CD4-positive, alpha-beta T cell treated with Interleukin-15 for 1 hour (primary cell): Measurements from ENCODE around the gene FAM72C.
"Not testable (repeated sequence)": the region's sequence is repeated elsewhere in the genome, so short reads cannot be mapped to it uniquely, and the experiment has no call there.

Experiments
- DNase-seq: peaks from one replicate; pipeline ENCODE4 v3.0.0-alpha.2; 2020

The FAM72C gene

DNA sequence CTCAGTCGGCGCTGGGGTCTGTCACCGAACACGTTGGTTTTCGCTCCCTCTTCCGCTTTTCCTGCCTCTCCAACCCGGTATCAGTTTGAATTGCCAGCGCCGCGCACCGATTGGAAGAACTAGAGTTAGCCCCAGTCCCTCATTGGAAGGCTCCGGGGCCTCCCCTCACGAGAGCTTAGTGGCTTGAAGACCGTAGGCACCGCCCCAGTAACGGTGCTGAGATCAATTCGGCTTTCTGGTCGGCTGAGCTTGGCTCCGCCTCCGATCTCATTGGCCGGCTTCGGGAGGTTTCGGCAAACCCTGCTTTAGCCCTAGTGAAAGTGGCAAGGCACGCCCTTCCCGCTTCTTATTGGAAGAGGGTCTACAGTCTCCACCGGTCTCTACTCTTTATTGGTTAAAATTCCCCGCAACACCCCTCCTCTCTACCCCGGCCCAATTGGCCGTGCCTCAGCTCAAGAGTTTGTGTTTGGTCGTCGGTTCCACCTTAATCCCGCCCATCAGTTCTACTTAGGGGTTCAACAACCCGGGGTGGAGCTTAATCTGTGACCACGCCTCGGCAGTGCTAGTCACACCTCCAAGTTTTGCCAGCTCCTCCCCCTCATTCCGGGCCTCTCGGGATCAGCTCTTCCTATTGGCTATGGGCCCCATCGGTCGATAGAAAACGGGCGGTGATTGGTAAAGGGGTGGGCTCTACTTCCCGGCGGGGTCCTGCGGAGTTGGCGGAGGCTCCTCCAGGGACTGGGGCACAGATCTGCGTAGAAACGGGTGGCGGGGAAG lies at the start of gene FAM72C:
FAM72C (minus strand) TSS at position 63 of the 777 bp plus-strand sequence. CDS start 845 bp downstream, outside the sequence.
- DNase-seq = not testable (repeated sequence)

DNA sequence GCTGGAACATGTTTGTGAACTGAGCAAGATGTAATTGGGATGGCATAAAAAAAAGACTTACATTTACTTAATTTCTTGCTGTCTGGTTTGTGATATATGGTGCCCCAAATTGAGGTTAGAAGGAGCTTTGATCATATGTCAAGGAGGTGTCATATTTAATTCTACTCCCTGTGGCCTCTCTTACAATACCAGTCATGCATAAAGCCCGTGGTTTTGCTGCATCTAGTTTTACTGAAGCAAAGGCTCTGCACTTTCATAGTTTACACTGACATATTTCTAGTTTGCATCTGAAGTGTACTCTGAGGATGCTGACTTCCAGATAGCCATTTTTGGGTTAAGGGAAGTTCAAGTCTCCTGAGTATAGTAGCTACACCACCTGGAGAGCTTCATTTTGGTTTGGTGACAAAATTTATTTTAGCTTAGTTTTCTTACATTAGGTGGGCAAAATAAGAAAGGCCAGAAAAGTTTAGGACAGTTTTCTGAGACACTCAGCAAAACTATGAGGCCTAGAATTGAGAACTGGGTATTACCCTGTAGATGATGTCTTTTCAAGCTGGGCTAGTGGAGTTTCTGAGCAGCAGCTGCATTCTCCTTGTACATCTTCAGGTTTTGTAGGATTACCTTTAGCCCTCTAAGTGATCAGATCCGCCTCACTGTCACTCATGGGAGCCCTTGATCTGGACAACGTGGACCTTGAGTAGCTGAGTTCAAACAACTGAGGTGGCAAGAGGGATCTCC lies 48.4 kb upstream of the FAM72C start:
- DNase-seq = not testable (repeated sequence)

DNA sequence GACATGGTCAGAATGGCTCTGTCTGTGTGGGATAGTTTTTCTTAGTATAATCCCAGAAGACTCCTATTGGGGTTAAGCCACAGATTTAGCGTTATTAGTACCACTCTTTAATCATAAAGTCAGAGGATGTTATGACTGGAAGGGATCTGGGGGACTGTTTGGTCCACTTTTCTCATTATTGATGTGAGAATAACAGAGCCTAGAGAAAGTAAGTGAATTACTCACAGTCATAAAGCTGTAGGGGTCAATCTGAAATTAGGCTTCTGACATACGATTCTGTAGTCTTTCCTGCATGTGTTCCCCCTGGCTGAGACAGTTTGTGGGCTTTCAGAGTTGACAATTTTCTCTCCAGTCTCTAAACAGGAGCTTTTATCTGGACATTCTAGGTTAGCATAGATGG lies 47.3 kb upstream of the FAM72C start:
- DNase-seq = not testable (repeated sequence)

DNA sequence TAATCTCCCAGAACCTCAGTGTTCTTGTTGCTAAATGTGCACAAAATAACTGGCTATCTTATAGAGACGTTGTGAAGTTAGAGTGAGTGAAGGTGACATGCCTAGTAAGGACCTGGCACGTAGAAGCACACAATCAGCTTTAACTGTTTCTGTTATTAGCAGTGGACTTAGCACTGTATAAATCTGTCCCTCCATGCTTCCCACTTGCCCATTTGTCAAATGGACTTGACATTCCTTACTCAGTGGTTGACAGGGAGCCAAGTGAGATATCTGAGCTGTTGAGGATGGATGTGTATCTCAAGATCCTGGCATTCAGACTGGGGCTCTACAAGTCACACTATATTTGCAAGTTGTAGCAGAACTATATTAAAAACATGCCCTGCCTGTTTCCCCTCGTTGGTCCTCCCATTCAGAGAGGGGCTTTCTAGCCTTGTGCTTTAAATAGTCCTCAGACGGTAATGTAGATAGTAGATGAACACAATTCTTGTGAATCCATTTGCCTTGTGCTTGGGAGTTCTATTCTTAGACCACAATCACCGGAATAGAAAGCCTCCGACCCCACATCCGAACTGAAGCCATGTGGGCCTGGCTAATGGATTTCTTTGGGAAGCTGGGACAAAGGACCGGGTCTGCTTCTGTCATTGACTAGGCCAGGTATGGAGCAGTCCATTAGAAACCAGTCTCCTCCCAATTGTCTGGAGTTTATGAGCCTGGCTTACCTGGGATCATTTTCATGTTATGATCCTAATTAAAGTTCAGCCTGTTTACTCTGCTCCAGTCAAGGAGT lies 43.6 kb upstream of the FAM72C start:
- not testable (repeated sequence) for DNase-seq

DNA sequence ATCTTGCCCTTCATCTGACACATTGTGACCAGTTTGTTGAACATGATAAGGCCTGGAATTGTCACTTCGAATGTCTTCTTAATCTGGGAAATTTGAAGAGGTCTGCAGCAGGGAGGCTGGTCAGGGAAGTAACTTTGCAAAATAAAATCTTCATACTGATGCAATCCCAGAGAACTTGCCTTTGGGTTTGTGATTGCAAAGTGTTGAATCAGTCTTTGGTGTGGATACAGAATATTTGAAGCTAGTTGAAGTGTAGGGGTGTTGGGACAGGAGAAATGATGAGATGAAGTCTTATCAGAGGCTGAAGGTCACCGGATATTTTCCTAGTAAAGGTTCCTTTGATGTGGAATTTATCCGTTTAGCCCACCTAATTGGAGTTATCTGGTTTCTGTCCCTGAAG lies 42.7 kb upstream of the FAM72C start:
- DNase-seq = not testable (repeated sequence)

DNA sequence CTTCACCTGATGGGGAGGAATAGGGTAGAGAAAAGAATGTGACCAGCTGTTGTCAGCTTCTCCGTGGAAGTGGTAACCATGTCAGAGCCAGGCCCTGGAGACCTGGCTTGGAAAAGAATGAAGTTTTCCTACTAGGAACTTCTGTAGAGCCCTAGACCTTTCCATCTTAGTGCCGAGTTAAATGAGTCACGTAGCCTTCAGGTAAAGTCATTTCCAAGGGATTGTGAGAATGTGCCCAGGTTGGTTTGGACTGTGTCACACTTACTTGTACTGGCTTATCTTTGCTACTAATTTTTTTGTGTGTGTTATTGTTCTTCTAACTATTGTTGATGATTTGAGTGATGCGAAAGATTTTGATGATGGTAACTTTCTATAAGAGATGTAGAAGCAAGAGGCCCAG lies 42.3 kb upstream of the FAM72C start:
- not testable (repeated sequence) for DNase-seq

DNA sequence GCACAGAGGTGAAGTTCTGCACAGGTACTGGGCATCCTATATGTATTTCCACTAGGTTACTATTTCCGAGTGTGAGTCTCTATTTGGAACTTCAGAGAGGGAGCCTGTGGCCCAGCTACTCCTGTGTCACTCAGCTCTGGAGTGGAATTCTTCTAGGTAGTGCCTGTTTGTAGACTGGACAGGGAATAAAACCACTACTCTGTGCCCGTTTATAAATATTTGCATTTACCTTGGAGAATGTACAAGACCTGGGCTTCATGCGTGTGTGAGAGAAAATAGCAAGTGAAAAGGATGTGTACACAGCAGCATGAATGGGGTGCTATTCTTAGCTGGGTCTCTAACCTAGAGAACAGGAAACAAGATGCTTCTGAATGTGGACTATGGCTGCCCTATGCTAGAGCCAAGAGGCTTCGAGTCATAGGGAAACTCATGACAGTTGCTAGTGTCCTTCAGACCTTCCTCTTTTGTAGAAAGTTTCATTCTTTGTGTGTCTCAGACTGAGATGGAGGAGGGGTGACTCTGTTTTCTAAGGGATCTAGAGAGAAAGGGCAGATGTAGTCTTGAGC lies 40.5 kb upstream of the FAM72C start:
- DNase-seq = not testable (repeated sequence)

DNA sequence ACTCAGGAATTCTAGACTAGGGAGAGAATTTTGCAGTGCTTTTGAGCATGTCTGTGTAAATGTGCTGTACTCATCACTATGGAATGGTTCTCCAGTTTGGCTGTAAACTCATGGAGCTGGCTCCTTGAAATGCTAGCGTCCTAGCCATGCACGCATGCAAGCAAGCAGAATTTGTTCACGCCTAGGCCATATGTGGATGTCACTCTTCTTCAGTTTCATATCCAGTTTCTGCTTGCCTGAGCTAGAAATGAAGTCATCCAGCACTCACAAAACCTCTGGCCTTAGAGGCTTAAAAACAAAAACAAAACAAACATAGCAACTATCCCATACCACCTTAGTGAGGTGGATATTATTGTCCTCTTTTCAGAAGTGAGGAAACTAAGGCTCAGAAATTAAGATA lies 37.6 kb upstream of the FAM72C start:
- DNase-seq = not testable (repeated sequence)

DNA sequence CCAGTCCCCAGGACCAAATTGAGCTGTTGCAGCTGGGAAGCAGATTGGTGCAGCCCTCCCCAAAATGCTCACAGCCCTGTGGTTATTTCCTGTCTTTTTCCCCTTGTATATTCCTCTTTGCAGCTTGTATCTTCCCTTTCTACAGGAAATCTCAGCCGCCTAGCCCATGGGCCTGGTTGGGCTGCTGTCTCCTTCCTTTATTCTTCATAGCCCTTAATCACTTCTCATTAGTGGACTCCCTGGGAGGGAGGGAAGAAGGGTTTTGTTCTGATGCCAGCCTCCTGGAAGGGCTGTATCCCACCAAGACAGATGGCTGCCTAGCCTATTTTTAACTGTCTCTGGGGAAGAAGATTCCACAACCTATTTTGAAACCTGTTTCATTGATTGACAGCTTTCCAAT lies 32.5 kb upstream of the FAM72C start:
- DNase-seq = not testable (repeated sequence)

DNA sequence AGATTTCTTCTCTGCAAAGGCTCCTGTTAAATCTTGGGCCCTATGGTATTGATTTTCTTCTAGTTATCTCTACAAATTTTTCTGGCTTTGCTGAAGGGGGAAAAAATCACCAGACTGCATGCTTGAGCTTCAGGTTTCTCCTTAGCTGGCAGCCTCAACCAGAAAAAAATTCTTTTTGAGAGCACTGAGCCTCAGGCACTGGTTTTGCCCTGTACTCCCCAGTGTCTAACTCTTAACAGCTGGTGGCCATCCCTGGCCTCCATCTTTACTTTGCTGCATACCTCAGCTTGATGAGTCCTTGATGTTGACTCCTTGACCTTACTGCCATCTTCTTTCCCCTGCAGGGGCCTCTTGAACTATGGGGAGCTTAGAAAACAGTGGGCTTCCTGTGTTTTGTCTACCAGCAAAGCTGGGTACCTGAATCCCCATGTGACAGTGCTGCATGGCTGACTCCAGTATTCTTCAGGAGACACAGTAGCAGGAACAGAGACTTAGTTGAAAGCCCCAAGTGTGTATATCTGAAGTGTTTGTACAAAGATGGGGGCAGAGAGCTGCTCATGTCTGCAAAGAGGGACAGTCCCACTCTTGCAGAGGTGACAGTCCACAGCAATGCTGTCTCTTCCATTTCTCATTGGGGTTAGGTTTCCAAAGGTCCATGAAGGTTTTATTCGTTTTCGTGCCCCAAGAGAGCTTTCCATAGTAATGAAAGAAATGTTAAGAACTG lies 31.7 kb upstream of the FAM72C start:
- DNase-seq = not testable (repeated sequence)

DNA sequence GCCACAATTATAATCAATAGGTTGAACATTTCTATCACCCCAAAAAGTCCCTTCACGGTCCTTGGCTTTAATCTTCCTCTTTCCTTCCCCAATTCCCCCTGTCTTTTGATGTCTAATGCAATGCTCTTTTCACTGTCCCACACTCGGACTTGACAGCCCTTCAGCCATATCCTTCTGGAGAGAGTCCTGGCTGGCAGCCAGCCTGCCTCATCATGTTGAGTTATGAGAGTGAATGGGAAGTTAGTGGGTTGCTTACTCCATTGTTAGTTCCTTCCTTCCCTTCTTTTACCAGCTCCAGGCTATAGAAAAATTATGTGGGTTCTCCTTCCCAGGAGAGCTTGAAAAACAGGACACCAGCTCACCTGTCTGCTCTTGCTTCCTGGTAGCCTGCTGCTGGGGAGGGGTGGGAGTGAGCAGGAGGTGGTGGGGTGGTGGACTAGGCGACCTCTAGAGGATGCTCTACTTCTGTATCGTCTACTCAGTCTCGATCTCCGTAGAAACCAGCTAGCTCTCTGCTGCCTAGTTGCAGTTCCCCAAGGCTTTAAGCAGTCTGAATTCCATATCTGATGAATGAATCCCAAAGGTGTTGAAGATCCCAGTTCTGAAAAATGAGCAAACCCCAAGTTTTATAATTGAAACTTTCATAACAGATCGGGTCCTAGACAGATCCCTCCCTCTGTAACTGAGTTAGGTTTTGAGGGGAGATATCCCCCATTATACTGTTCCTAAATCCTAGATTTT lies 30.5 kb upstream of the FAM72C start:
- DNase-seq = not testable (repeated sequence)

DNA sequence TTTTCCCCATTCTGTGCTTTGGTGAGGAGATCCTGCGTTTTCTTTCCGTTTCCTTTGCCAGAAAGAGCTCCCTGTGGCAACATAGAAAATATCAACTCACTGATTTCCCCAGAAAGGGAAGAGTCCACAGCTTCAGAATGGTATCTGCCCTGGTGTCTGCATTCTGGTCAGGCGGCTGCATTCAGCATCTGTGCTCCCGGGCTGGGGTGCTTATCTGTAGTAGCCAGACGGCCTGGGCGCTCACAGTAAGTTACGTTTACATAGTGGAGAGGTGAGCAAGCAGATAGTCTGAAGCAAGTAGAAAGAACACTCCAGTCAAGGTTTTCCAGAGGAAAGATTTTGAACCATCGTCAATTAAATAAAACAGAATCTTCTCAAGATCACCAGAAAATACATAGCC lies 29.3 kb upstream of the FAM72C start:
- peak; percentile 15 for DNase-seq

DNA sequence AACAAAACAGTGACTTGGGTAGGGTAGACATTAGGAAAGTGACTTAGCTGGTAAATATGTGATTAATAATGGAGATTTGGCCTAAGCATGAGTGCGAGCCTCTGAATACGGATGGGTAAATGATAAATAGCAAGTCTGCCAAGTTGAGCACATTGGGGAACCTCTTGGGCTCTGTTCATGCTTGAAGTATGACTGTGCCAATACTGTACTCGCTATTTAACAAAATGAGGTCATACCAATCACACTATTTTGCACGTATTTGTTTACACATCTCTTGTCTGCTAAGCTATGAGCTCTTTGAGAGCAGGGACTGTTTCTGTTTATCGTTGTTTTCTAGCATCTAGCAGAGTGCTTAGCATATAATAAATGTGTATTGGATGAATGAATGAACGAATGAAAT lies 24.2 kb upstream of the FAM72C start:
- DNase-seq = not testable (repeated sequence)

DNA sequence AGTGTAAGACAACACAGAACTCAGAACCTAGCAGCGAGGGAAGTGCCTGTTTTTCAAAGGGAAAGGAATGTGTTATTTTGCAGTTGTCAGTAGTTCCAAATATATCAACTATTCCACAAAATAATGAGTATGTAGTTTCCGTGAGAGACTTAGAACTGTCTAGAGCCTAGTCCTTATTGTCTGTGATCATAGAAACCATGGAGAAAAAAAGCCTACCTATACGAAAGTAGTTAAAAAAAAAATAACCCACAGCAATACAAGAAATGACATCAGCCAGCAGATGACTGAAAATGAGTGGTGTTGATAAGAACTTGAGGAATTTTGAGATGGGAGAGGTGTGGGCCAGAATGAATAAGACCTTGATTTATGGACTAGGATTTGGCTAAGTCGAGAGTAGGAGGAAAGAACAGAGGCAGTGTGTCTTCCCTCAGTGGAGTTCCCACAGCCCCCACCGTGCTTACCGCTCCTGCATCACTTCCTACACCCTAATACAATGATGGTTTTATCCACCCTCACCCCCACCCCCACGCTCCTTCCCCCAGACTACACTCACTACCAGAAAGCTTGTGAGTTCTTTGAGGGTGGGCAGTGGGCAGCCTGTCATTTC lies 21.6 kb upstream of the FAM72C start:
- not testable (repeated sequence) for DNase-seq

DNA sequence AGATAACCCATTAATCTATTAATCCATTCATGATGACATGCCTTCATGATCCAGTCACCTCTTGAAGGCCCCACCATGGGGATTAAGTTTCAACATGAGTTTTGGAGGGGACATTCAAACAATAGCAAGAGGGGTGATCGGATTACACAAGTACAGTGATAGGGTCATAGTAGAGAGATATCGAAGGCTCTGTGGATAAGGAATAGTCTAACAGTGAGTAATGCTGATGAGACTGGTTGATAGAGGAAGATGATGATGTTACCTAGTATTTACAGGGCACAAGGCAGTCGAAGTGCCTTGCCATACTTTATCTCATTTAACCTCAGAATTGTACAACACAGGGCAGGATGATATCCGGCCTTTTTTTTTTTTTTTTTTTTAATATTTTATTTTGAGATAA lies 18.9 kb upstream of the FAM72C start:
- DNase-seq = not testable (repeated sequence)

DNA sequence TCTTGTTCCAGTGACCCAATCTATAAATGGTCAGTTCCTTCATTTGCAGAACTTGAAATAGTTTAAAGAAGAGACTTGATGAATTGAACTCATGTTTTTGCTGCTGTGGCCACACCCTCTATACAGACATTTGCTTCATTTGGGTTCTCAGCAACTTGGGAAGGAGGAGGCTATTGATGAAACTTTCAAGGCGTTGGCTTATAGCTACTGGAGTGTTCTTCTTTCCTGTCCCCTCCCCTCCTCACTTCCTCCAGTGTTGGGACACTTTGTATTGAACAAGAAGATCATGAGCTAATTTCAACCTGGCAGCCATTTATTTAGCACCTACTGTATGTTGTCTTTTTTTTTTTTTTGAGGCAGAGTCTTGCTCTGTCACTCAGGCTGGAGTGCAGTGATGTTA lies 17.9 kb upstream of the FAM72C start:
- not testable (repeated sequence) for DNase-seq

DNA sequence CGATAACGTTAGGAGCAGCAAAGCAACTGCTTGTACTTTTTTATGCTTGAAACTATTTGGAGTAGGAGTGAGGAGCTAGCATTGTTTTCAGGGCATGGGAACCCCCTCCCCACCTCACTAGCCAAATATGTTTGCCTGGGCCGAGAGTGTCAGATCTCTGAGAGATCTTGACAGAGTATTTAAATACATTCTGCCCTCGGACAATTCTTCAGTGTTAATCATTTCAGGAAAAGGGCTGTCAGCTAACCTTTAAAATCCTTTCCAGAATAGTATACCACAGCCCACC lies 17.6 kb upstream of the FAM72C start:
- not testable (repeated sequence) for DNase-seq

DNA sequence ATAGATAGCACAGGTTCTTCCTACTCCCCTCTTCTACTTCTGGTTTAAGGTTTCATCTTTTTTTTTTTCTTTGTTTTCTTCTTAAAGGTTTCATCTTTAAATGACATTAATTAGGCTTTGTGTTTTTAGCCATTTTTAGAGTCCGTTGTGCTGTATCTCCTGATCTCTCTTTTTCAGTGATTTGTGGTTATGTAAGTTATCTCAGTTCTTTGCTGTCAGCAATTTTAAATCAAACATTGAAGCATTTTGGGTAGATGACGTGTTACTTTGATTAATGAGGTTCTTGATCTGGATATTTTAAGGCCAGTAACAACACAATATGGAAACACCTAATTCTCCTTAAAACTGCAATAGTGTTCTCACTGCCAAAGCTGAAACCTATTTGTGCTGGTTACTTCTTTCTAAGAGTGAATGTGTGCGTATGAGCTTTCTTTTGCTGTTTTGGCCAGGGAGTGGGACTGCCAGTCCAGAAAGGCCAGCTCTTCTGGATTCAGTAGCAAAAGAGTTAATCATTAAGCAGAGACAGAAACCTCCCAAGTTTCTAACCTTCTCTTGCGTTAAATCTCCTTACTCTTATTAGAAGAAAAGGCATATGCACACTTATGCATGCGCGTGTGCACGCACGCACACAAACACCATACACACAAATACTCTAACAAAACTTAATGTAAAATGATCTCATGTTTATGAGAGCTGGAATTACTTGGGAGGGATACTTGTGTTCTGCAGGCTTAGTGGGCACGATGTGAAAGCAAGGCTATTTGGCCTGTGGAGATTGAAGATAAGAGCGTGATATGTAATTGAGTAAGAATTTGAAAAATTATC lies 17.0 kb upstream of the FAM72C start:
- not testable (repeated sequence) for DNase-seq

DNA sequence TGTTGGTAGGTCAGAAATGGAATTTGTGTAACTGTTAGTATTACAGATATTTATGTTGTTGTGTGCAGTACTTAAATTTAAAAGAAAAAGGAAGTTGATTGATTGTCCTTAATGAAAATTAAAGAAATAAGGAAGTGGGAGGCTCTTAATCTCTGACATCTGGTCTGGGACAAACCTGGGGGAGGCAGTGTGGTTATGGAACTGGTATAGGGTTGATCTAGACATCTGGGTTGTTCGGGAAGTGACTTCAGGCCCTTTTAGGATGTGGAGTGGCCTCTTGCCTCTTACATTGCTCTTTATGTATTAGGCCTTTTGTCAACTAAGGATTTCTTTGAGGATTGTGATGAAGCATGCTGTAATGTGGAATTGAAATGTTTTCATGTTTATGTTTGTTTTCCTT lies 16.1 kb upstream of the FAM72C start:
- DNase-seq = not testable (repeated sequence)
